Tibial nerve (tissue), 4 donors: ENCODE results near the gene DNAI7. TPM values are rescaled to one million over a fixed set of nuclear protein-coding genes. Genes with fewer than 3 reads are reported as not detected.

Experiments
- DNase-seq, 2 donors: peaks; one replicate each; pipeline ENCODE4 v3.0.0-alpha.2; 2019; ENCODE audit warnings: low spot score in 2 of 2
- H3K27ac ChIP-seq, 4 donors: fragments of 200-600 bp; sonication (generic) in 3 of 4; one replicate each; pipeline ENCODE4 v1.5.1; 2017 to 2019; ENCODE audit warnings: mild to moderate bottlenecking in 1 of 4
- H3K27me3 ChIP-seq, 2 donors: fragments of 200-600 bp; sonication (generic) in 1 of 2; one replicate each; pipeline versions ENCODE4 v1.5.1 to v1.6.0; 2017 to 2019
- H3K36me3 ChIP-seq, 3 donors: fragments of 200-600 bp; sonication (generic); one replicate each; pipeline ENCODE4 v1.5.1; 2018 to 2019
- H3K4me1 ChIP-seq, 4 donors: fragments of 200-600 bp; sonication (generic) in 3 of 4; one replicate each; pipeline ENCODE4 v1.5.1; 2017 to 2019
- H3K4me3 ChIP-seq, 4 donors: fragments of 200-600 bp; sonication (generic) in 3 of 4; one replicate each; pipeline ENCODE4 v1.5.1; 2017 to 2019; ENCODE audit warnings: mild to moderate bottlenecking in 1 of 4, moderate library complexity in 1 of 4
- H3K9me3 ChIP-seq, 4 donors: fragments of 200-600 bp; sonication (generic) in 3 of 4; one replicate each; pipeline ENCODE4 v1.5.1; 2017 to 2019
- CTCF ChIP-seq, 5 experiments: fragments of 200-600 bp in 3 of 5; fragments of 450-650 bp in 2 of 5; sonication (generic) in 3 of 5; IDR thresholded peaks; one replicate each; pipeline ENCODE4 v1.5.1; 2016 to 2019; ENCODE audit warnings: antibody characterized with exemption in 5 of 5, mild to moderate bottlenecking in 3 of 5, moderate library complexity in 2 of 5
- EP300 ChIP-seq, 2 donors: sonication (generic); formaldehyde crosslinking; IDR thresholded peaks; one replicate each; pipeline ENCODE4 v1.6.1; 2017; ENCODE audit warnings: antibody characterized with exemption in 2 of 2, mild to moderate bottlenecking in 1 of 2
- POLR2A ChIP-seq, 2 donors: fragments of 450-650 bp; IDR thresholded peaks; one replicate each; pipeline ENCODE4 v1.6.1; 2017; ENCODE audit warnings: antibody characterized with exemption in 2 of 2, mild to moderate bottlenecking in 2 of 2, moderate library complexity in 2 of 2
- WGBS, 2 donors: methylation state at CpG; one replicate each; pipeline ENCODE4 v1.1.5; 2018; 5-methylcytosine and 5-hydroxymethylcytosine counted together
- total RNA-seq, 4 donors: library from RNA; depleted of rRNA; stranded (reverse); fragments of >200 nt; gene quantifications; one replicate each; pipeline ENCODE4 v1.1.0, GENCODE V29; 2016

Gene DNAI7
- total RNA-seq, 4 donors from 2014 or later: 0.21 to 2.0 TPM; not detected in 2

- no peak for DNase-seq
- H3K36me3 ChIP-seq: no peaks in the 10 kb centered on the region
- H3K4me3 ChIP-seq: no peak overlapping the region
- TF ChIP-seq CTCF (IDR thresholded peaks at IDR 0.05) (peak; percentile 38 to 61 (median 57)), EP300 (IDR thresholded peaks at IDR 0.05) (no peak), POLR2A (IDR thresholded peaks at IDR 0.05) (no peak)
- no peaks in the 10 kb centered on the region for H3K9me3 ChIP-seq
- H3K4me1 ChIP-seq: no peaks in the 10 kb centered on the region
- H3K27ac ChIP-seq: no peak overlapping the region
- H3K27me3 ChIP-seq: no peaks in the 10 kb centered on the region
Measured at GRCh38 chr12:25130741-25131188, 64.2 kb downstream of the DNAI7 start.

GRCh38 chr12:25126746-25127145 lies 68.2 kb downstream of the DNAI7 start:
- Histone ChIP-seq H3K36me3 (no peaks in the 10 kb centered on the region), H3K27ac (no peak overlapping the region), H3K4me3 (no peak overlapping the region), H3K4me1 (no peaks in the 10 kb centered on the region), H3K27me3 (no peaks in the 10 kb centered on the region), H3K9me3 (no peaks in the 10 kb centered on the region)
- TF ChIP-seq POLR2A (IDR thresholded peaks at IDR 0.05) (no peak), EP300 (IDR thresholded peaks at IDR 0.05) (no peak), CTCF (IDR thresholded peaks at IDR 0.05) (no peak)
- DNase-seq: no peak
- WGBS, 2 donors: 80 to 89% methylated on average over 1 of the region's 1 CpG

- no peaks in the 10 kb centered on the region for H3K9me3 ChIP-seq
- TF ChIP-seq EP300 (IDR thresholded peaks at IDR 0.05) (no peak), POLR2A (IDR thresholded peaks at IDR 0.05) (no peak), CTCF (IDR thresholded peaks at IDR 0.05) (no peak)
- no peaks in the 10 kb centered on the region for H3K36me3 ChIP-seq
- H3K4me1 ChIP-seq: no peaks in the 10 kb centered on the region
- H3K4me3 ChIP-seq: no peak overlapping the region
- H3K27ac ChIP-seq: no peak overlapping the region
- H3K27me3 ChIP-seq: no peaks in the 10 kb centered on the region
- DNase-seq: no peak
Measured at GRCh38 chr12:25126101-25126500, 68.9 kb downstream of the DNAI7 start.

- Histone ChIP-seq H3K9me3 (no peaks in the 10 kb centered on the region), H3K36me3 (no peaks in the 10 kb centered on the region)
- no peak for DNase-seq
Measured at GRCh38 chr12:25124493-25124892, 70.5 kb downstream of the DNAI7 start.

GRCh38 chr12:25123126-25123525 lies 71.8 kb downstream of the DNAI7 start:
- Histone ChIP-seq H3K4me3 (no peak overlapping the region), H3K9me3 (no peaks in the 10 kb centered on the region), H3K27me3 (no peaks in the 10 kb centered on the region), H3K36me3 (no peaks in the 10 kb centered on the region), H3K4me1 (no peaks in the 10 kb centered on the region), H3K27ac (no peak overlapping the region)
- DNase-seq: no peak
- TF ChIP-seq POLR2A (IDR thresholded peaks at IDR 0.05): no peak
- 36 to 49% methylated on average over 1 of the region's 1 CpG for WGBS, 2 donors

More at GRCh38 chr12:25124493-25124892, 70.5 kb downstream of the DNAI7 start:
- Histone ChIP-seq H3K27me3 (no peaks in the 10 kb centered on the region), H3K4me3 (no peak overlapping the region), H3K27ac (no peak overlapping the region), H3K4me1 (no peaks in the 10 kb centered on the region)
- TF ChIP-seq EP300 (IDR thresholded peaks at IDR 0.05) (no peak), CTCF (IDR thresholded peaks at IDR 0.05) (no peak), POLR2A (IDR thresholded peaks at IDR 0.05) (no peak)

- WGBS, 2 donors: 89 to 93% methylated on average over 3 of the region's 3 CpGs
- Histone ChIP-seq H3K27me3 (no peaks in the 10 kb centered on the region), H3K27ac (no peak overlapping the region), H3K4me3 (no peak overlapping the region), H3K9me3 (no peaks in the 10 kb centered on the region), H3K36me3 (no peaks in the 10 kb centered on the region), H3K4me1 (no peaks in the 10 kb centered on the region)
- no peak for DNase-seq
- TF ChIP-seq EP300 (IDR thresholded peaks at IDR 0.05) (no peak), POLR2A (IDR thresholded peaks at IDR 0.05) (no peak), CTCF (IDR thresholded peaks at IDR 0.05) (no peak)
Measured at GRCh38 chr12:25121916-25122315, 73.0 kb downstream of the DNAI7 start.
